Transverse colon (tissue), 3 donors: ENCODE results near the gene ZMAT2.
"Not testable (repeated sequence)": the region's sequence is repeated elsewhere in the genome, so short reads cannot be mapped to it uniquely, and the experiment has no call there.

ENCODE experiments used
- POLR2A ChIP-seq: fragments of 450-650 bp; IDR thresholded peaks from one replicate; pipeline ENCODE4 v1.6.1; 2016; ENCODE audit warnings: antibody characterized with exemption, mild to moderate bottlenecking, moderate library complexity
- POLR2AphosphoS5 ChIP-seq, 3 donors: sonication (generic); formaldehyde crosslinking; IDR thresholded peaks; one replicate each; pipeline ENCODE4 v1.6.1; 2016; ENCODE audit warnings: antibody characterized with exemption in 3 of 3

DNA sequence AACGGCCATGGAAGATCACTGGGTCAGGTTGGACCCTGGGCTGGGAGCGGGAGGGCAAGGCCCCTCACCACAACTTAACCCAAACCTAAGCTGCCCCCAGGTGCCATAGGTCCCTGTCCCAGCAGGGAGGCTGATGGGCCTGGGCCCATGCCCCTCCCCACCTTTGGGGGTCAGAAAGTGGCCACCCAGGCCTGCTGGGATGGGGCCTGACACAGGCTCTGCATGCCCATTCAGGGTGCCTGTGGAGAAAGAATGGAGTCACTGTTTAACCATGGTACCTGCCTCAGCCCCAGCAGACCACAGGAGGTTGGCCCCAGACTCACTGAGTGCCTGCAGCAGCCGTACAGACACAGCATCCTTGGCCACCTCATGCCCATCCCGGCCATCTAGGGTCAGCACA, 29.2 kb upstream of the ZMAT2 start:
- TF ChIP-seq POLR2A; POLR2AphosphoS5 (IDR thresholded peaks at IDR 0.05): not testable (repeated sequence)
